GM18502 (cell line): Measurements from ENCODE around the gene GTF3C4.

Experiments used
- ATAC-seq: cut with Tn5 transposase; IDR thresholded peaks from one replicate; pipeline ENCODE4 v1.9.1; 2021; ENCODE audit warnings: mild to moderate bottlenecking; ENCODE audit not compliant: unreplicated experiment, poor library complexity

Gene GTF3C4

DNA sequence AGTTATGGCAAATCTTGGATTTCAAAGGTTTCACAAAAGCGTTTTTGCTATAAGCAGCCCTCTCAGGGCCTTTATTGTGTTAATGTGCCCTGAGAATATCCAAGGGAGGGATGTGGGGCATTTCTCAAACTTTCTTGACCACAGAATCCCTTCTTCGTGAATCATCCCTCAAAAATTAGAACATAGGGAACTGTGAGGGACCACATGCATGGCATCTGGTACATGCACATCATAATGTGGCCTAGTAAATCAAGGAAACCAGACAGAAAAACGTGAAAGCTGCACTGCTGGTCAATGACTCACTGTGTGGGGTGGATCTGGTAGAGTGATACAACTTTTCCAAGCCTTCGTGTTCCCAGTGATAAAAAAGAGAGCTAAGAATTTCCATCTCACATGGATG, 22.9 kb upstream of the GTF3C4 start:
- ATAC-seq: no peak

DNA sequence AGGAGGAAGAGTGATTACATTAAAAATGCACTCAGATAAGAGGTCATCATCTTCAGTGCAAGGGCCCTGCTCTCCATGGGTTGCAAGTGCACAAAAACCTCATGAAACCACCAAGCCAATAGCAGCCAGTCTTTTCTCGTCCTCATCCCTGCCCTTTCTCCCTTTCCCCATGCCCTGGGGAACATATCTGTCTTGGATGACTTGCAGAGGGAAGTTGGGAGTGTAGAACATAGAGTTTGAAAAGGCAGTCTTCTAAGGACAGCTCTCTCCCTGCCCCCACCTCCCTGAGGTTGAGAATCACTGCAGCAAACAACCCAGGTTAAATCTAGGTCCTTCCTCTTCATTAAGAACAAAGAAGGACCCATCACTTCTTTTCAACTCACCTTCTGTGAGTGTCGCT, 22.5 kb upstream of the GTF3C4 start:
- ATAC-seq: no peak

DNA sequence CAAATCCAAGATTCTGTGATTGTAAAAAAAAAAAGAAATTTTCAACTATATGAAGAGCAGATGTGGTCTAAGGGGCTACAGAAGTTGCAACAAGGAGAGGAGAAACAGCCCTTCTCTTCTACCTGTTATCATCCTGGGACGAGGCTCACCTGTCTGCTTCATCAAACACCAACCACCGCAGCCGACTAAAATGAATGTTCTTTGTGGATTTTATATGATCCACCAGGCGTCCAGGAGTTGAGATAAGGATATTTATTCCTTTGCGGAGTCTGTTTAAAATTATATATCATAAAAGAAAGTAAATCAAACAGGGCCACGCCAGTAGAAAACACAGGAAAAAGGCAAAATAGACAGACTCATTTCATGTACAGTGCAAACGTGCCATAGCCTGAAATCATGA, 22.0 kb upstream of the GTF3C4 start:
- ATAC-seq: no peak

DNA sequence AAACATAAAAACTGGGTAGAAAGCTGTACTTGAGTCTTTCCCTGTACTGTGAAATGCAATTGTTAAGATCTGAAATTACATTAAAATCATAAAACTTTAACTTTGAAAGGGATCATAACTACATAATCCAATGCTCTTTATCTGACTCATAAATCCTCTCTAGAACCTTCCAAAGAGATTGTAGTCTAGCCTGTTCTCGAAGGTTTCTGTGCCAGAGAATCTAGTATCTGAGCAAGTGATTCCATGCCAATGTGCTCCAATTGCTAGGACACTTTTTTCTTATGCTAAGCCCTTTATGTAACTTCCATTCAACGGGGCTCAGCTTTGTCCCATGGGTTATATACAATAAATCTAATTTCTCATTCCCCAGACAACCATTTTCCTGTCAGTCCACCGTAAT, 21.6 kb upstream of the GTF3C4 start:
- no peak for ATAC-seq

DNA sequence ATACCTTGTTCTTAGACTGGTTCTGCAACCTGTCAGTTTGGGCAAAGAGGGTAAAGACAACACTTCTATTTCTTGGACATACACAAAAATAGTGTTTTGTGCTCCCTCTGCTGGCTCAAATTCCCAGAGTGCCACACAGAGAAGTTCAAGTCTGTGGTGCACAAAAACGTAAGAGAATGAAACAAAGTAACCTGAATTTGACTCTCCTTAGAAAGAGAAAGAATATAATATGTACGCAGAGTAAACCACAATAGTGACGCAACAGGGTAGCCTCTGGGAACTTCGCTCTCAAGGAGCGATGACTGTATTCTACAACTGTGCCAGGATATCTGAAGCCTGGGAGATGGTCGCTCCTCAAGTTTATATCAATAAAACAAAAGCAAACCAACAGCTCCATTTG, 19.0 kb upstream of the GTF3C4 start:
- no peak for ATAC-seq

DNA sequence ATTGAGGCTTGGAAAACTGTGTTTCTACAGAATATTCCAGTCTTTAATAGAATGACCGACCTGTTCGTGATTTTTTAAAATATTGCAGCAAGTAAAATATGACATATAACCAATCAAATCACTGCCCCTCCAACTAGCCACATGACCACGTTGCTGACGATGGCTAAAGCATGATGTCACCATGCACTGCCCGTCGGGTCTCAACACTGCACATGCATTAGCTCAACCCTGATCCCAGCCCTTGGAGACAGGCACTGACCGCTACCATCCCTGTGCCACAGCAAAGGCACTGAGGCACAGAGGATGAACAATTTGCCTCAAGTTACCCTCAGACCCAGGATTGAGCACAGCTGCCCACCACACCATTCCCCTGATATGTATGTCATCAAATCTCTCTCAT, 14.0 kb upstream of the GTF3C4 start:
- ATAC-seq: no peak

DNA sequence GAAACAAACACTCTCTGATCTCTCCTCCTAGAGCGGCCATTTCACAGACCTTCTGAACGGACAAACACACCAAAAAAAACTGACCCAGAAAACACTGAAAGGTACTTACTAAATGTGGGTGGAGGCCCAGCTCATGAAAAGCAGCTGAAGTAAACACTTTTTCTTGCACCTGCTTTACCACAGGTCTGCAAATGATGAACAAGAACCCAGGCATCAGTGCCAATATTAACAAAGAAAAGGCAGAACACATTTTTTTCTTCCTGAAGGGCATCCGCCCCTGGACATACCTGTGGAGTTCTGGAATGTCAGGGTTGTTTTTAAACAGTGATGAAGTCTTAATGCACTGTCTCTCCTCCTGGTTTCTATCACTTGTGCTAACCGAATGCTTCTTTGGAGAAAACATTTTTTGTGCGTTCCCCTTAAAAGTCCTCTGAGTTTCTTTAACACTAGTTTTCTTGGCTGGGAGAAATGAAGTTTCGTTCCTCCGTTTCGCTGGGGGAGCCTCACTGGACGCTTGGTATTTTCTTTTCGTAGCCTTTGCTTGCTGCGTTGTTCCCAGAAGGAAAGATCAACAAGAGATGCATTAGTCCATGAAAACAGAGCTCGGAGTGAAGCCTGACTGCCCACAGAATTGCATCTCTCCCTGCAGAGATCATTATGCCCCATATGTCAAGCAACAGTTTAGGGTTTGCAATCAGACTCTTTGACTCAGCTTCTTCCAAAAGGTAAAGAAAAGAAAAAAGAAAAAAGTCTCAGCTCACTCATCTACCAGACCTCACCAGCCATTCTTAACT, 7.9 kb upstream of the GTF3C4 start:
- ATAC-seq: no peak

DNA sequence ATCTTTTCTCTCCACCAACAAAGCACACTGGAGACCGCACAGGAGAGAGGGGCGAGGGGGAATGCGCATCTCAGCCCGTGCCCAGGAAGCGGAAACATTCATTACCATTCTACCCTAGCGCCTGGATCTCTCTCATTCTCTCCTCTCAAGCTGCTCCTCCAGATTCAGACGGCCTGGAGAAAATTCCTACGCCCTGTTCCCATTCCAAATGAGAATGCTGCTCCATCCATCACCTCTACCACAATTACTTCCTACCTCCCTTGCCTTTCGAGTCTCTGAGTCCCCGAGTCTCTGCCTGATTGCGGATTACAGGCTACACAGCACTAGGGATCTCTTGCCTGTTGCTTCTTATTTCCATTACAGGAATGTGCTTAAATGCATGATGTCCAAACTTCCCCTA, 7.1 kb upstream of the GTF3C4 start:
- ATAC-seq: no peak

DNA sequence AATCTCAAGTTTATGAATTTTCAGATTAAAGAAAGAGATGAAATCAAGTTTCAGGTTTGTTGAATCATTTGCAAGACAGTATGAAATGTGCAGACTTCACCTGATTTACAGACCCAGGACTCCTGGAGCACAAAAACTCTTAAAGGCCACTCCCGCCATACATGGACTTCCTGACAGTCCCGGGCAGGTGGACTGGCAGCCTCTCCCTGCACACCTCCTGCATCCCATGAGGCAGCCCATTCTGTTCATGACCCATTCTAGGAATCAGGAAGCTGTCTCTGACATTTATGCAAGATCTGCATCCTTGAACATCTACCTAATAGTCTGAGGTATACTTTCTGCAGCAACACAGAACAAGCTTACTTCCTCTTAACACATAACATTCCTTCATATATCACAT, 6.4 kb upstream of the GTF3C4 start:
- no peak for ATAC-seq

DNA sequence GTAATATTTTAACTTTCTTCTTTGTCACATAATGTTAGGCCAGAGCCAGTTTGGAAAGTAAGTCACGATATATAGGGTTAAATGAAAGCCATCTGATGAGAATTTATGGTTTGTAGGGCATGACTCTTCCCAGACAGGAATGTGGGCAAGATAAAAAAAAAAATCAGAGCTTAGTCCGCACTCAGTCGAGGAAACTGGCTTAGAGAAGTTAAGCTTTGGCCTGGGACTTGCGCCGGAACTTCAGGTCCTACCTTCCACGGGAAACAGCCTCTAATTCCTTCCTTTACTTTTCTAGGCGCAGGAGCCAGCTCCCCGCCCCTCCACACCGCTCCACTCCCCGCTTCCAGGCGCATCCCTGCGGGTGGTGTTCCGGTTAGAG, 956 bp upstream of the GTF3C4 start:
- ATAC-seq: no peak

DNA sequence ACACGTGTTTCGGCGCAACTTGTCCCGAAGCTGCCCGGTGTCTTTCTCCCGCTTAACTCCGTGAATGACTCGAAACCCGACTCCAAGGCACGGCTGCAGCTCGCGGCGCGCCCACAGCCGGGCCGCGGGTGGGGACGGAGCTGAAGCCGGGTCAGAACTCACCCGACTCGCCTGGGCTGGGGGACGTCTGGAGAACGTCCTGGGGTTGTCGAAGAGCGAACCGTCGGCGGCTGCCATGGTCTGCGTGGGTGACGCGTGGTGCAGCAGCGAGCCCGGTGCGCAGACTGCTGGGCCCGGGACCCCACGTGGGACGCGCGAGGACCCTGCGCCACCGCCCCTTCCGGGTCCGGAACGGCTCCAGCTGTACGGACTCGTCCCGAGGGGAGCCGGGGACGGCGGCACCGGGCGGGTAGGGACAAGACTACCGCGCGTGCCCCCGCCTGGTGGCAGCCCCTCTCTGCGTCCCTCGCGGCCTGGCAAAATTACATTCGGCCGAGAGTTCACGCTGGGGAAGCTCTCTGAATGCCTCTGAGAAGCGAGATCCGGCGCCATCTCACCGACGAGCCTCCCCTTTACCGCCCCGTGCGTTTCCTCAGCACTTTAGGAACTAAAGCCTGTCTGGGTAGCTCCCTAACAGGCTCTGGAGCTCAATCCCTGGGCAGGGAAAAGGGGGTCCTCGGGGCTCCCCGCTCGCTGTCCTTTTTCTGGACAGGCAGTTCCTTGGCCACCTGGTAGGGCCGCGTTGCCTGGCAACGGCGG, 387 bp upstream of the GTF3C4 start, which contains the start of gene DDX31:
TSS of gene DDX31 (minus strand) at position 286 of the 759 bp plus-strand sequence. CDS start at position 237, 49 bp downstream.
- ATAC-seq: peak; percentile 76

DNA sequence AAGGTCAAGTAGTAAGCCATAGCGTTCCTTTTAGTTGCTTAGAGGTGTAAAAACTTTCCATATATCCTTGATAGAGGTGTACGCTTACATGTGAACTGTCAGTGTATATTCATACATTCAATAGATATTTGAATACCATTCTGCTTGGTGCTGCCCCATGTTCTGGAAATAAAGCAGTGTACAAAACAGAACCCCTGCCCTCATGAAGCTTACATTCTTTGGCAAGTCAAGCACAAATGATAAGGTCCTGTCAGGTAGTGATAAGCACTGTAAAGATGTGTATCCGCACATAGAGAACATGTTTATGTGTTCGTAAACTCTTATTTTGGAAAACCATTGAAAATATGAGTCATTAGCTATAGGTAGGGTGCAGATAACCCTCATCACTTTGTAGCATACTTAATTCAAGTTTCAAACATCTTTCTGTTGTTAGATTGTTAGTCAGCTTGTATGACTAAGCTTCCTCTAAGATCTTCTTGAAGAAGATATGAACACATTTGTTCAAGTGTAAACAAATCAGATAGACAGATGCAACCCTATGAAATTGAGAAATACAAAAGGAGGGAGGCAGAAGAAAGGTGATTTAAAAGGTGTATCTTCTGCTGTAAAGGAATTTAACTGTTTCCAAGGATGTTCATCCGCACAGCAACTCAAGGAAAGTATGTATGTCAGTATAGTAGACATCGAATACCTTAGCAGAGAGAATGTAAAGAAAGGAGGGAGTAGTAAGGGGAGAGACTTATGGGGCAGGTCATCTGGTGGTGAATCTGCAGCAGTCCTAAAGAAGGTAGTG, 1.6 kb downstream of the GTF3C4 start:
- ATAC-seq: no peak

DNA sequence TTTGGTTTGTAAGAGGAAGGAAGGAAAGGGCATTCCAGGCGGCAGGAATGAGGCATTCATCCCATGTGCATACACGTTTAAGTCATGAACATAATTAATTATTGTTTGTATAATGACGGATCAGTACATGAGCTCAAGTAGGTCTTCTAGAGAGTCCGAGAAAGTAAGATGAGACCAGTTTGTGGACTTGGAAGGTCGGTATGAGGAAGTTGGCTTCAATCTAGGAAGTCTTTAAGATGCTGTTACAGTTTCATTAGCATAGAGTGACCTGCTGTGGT, 2.1 kb downstream of the GTF3C4 start:
- no peak for ATAC-seq

DNA sequence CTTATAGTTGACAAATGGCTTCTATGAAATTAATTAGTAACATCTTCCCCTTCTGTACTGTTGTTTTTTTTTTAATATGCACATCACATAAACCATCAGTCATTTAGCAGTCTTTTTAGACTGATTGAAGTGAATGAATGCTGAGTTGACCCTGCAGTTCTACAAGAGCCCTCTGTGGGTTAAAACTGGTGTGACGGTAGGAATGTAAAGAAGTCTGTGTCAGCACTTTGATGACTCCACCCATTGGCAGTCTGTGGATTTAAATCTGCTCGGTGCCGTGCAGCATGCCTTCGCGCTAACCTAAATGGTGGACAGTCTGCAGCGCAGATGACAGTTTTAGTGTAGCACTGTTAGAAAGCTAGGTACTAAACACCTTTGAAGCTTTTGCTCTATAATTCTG, 3.1 kb downstream of the GTF3C4 start:
- no peak for ATAC-seq

DNA sequence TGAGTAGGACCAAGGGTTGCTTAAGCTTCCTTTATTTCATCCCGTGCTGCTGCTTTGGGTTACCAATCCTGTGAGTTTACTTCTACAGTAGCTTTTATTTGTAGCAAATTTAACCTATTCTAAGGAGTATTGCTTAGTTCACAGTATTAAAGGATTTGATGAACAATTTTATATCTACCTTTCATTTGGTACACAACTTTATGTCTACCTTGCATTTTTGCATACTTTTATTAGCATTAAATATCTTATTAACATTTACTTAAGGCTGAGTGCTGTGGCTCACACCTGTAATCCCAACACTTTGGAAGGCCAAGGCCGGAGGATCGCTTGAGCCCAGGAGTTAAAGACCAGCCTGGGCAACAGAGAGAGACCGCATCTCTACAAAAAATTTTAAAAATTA, 4.2 kb downstream of the GTF3C4 start:
- ATAC-seq: no peak

DNA sequence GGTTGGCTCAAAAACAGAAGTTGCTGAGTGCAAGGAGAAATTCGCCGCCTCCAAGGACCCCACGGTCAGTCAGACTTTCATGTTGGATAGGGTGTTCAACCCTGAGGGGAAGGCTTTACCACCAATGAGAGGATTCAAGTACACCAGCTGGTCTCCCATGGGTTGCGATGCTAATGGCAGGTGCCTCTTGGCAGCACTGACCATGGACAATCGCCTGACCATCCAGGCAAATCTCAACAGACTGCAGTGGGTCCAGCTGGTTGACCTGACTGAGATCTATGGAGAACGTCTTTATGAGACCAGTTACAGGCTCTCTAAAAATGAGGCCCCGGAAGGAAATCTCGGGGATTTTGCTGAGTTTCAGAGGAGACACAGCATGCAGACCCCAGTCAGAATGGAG, 7.7 kb downstream of the GTF3C4 start:
- ATAC-seq: no peak

DNA sequence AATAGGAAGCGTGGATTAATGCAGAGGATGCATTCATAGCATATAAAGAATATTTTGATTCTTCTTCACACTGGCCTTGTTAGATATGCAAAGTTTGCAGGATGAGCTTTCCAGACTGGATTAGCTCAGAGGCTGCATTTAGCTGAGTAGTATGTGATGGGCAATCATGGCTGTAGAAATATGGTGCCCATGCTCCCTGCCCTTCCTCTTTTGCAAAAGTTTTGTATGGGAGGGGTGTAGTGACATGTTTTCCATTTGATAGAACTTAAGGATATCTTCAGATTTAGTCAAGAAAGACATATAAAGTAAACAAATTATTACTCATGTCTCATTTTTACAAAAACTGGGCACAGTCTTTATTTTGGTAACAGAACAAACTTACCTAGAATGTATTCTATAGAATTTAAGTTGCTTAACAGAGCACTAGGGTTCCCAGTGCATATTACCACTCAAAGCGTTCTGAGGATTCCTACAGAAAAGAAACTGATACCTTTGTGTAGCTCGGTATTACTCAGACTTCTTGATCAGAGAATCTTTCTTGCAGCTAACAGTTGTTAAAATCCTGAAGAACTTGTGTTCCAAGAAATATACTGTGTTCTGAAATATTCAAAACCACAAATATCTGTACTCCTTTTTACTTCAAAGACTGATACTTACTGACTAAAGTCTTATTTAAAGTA, 9.8 kb downstream of the GTF3C4 start:
- ATAC-seq: no peak

DNA sequence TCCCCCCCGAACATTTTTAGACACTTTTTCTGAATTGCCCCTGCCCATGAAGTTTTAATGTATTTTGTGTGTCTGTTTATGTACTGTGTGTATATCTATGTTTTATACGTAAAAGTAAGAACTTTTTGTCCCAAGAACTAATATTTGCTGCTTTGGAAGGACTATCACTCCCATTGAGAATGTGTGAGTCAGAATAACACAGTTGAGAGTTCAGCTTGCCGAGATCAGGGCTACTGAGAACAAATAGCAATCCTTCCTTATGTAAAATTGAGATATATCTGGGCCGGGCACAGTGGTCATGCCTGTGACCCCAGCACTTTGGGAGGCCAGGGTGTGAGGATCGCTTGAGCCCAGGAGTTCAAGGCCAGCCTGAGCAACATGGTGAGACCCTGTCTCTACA, 11.3 kb downstream of the GTF3C4 start:
- no peak for ATAC-seq

DNA sequence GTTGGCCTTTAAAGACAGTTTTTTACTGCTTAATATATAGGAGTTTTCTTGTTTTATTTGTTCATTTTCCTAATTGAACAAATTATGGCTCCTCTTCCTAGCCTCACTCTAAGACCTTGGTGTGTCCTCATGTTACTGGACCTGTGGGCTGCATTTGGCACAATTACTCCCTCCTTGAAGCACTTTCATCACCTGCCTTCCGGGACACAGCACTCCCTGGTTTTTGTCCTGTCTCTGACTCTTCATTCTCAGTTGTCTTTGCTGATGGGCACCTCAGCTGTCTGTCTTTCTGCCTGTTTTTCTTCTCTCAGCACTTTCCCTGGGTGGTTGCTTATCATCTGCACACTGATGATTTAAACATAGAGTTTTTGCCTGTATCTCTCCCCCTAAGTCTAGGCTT, 13.6 kb downstream of the GTF3C4 start:
- no peak for ATAC-seq

DNA sequence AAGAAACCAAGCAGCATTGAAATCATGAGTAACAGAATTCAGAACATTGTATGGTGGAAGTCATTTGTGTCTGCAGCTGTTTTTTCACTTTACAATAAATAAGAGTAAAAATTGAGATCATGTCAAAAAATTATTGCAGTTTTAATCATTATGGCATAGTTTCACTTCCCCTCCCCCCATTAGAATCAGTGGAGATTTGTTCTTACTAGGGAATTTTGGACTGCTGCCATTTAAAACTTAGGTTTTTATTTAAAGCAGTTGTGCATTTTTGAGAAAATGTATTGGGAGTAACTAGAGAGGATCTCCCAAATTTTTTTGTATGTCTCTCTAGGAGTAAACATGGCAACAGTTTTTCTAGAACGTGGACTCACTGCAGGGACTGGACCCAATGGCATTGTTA, 20.4 kb downstream of the GTF3C4 start:
- no peak for ATAC-seq

DNA sequence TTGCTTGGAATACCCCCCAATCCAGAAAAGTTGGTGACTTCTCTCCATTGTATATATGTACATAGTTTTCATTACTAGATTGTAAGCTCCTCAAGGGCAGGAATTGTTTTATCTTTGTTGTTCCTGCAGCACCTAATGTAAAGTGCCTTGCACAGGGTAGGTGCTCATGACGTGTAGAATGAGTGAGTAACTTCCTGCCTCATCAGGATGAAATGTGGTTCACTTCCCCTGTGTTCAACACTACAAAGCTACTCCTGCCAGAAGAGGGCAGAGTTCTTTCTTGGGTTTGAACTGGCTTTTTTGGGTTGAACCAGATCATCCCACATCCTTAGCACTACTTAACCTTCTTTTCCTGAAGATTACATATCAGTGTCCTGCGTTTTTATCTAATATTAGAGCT, 23.9 kb downstream of the GTF3C4 start:
- ATAC-seq: no peak
